Measurements from ENCODE around the gene VWA5B1.

GRCh38 chr1:20354610-20355009 lies 63.9 kb downstream of the VWA5B1 start:
- TF ChIP-seq, protein P1, sequence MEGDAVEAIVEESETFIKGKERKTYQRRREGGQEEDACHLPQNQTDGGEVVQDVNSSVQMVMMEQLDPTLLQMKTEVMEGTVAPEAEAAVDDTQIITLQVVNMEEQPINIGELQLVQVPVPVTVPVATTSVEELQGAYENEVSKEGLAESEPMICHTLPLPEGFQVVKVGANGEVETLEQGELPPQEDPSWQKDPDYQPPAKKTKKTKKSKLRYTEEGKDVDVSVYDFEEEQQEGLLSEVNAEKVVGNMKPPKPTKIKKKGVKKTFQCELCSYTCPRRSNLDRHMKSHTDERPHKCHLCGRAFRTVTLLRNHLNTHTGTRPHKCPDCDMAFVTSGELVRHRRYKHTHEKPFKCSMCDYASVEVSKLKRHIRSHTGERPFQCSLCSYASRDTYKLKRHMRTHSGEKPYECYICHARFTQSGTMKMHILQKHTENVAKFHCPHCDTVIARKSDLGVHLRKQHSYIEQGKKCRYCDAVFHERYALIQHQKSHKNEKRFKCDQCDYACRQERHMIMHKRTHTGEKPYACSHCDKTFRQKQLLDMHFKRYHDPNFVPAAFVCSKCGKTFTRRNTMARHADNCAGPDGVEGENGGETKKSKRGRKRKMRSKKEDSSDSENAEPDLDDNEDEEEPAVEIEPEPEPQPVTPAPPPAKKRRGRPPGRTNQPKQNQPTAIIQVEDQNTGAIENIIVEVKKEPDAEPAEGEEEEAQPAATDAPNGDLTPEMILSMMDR (IDR thresholded peaks at IDR 0.05): no peak
- TF ChIP-seq EP300 (IDR thresholded peaks at IDR 0.05): no peak

Data from gastroesophageal sphincter (tissue), 3 donors.